Endodermal cell (in vitro differentiated cells): ENCODE data around the gene ID3. TPM values are rescaled to one million over a fixed set of nuclear protein-coding genes. Genes with fewer than 3 reads are reported as not detected.

Source experiments
- DNase-seq: peaks from one replicate; pipeline ENCODE4 v3.0.0-alpha.2; 2017
- H3K27ac ChIP-seq: 2 replicates; pipeline ENCODE4 v1.5.1; 2013; ENCODE audit warnings: mild to moderate bottlenecking, low read depth, low read length, moderate library complexity
- H3K27me3 ChIP-seq: 2 replicates; pipeline ENCODE4 v1.6.1; 2013; ENCODE audit warnings: mild to moderate bottlenecking, low read length, moderate library complexity; ENCODE audit not compliant: insufficient read depth, control insufficient read depth, poor library complexity, severe bottlenecking
- H3K36me3 ChIP-seq: 2 replicates; pipeline ENCODE4 v1.7.0; 2013; ENCODE audit warnings: mild to moderate bottlenecking, low read length, moderate library complexity; ENCODE audit not compliant: control insufficient read depth, insufficient read depth
- H3K4me1 ChIP-seq: one replicate; pipeline ENCODE4 v1.7.0; 2013; ENCODE audit warnings: low read length; ENCODE audit not compliant: control insufficient read depth, insufficient read depth
- H3K4me3 ChIP-seq: 2 replicates; pipeline ENCODE4 v1.5.1; 2013; ENCODE audit warnings: mild to moderate bottlenecking, low read length, moderate library complexity
- H3K9ac ChIP-seq: 2 replicates; pipeline ENCODE4 v1.6.1; 2013; ENCODE audit warnings: mild to moderate bottlenecking, low read length, moderate library complexity; ENCODE audit not compliant: poor library complexity, severe bottlenecking; ENCODE audit errors: extremely low read depth
- H3K9me3 ChIP-seq: 2 replicates; pipeline ENCODE4 v1.6.1; 2013; ENCODE audit warnings: mild to moderate bottlenecking, low read length, moderate library complexity; ENCODE audit not compliant: control insufficient read depth
- H3K27ac Mint-ChIP-seq: 2 replicates; pipeline ENCODE4 v1.8.0; 2020; ENCODE audit warnings: mixed read lengths
- H3K27me3 Mint-ChIP-seq: 2 replicates; pipeline ENCODE4 v1.8.0; 2021; ENCODE audit warnings: mild to moderate bottlenecking, mixed read lengths; ENCODE audit not compliant: insufficient read depth
- H3K36me3 Mint-ChIP-seq: 2 replicates; pipeline ENCODE4 v1.8.0; 2020; ENCODE audit warnings: low read depth, mixed read lengths
- H3K4me1 Mint-ChIP-seq: 2 replicates; pipeline ENCODE4 v1.8.0; 2020; ENCODE audit warnings: mixed read lengths
- H3K4me3 Mint-ChIP-seq: 2 replicates; pipeline ENCODE4 v1.8.0; 2020; ENCODE audit warnings: mild to moderate bottlenecking, moderate library complexity, mixed read lengths
- H3K9me3 Mint-ChIP-seq: 2 replicates; pipeline ENCODE4 v1.8.0; 2020; ENCODE audit warnings: mild to moderate bottlenecking, mixed read lengths
- WGBS, 2 experiments: methylation state at CpG; one replicate each; pipeline versions ENCODE4 v1.1.5 to v1.1.7; 2013; ENCODE audit warnings: missing lambda C conversion rate in 2 of 2, mixed read lengths in 1 of 2; ENCODE audit not compliant: insufficient coverage in 1 of 2, insufficient read length in 1 of 2; 5-methylcytosine and 5-hydroxymethylcytosine counted together
- total RNA-seq, 2 donors: library from RNA; stranded (reverse); fragmentation: NEBNext Ultra II Directional in 1 of 2; extraction: Animal tissue kit (Norgen Biotek cat#: 25700) in 1 of 2; gene quantifications; 2 replicates in 1 of 2; 3 replicates in 1 of 2; pipeline ENCODE4 v1.2.1, GENCODE V29; 2021
- TF ChIP-seq, protein P1 (sequence below): fragments of 200-600 bp; sonication (generic); conservative IDR thresholded peaks from 2 replicates; pipeline ENCODE4 v1.5.0; 2021; ENCODE audit warnings: antibody characterized with exemption, mild to moderate bottlenecking

The ID3 gene
- total RNA-seq, 2 donors from 2014 or later: 281 to 338 TPM

DNA sequence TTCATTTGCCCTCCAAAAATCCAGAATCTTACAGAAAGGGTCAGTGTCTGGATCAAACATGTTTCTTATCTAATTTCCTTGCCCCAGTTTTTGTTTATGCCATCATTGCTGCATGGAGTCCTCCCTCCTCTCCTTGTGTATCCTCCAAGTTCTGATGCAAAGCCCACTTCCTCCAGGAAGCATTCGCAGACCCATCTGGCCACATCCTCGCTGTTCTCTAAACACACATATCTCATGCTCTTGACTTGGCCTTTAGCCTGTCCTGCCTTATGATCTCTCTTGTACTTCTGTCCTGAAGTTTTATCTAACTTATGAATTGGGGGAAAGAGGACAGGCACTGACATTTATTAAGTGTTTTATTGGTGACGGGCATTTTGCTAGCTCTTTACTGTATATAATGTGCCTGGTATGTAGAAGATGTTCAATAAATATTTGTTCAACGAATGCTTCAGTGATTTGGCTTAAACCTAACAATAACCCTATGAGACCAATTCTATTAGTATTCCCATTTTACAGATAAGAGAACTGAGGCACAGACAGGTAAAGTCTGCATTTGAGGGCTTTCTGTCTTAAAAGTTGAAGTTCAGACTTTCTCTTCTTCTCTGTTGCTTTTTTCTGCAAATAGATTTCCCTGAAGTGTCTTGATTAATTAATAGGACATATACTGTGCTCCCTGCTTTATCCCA lies 19.2 kb upstream of the ID3 start:
- WGBS, 2 experiments: 91 to 100% methylated on average over 2 to 3 of the region's 4 CpGs
- Histone ChIP-seq H3K4me3 (no peak overlapping the region), H3K27ac (no peak overlapping the region), H3K9ac (no peak overlapping the region), H3K36me3 (no peaks in the 10 kb centered on the region), H3K27me3 (no peaks in the 10 kb centered on the region), H3K9me3 (no peaks in the 10 kb centered on the region), H3K4me1 (no peaks in the 10 kb centered on the region)
- H3K36me3 Mint-ChIP-seq: no peaks in the 10 kb centered on the region
- no peak overlapping the region for H3K27ac Mint-ChIP-seq
- TF ChIP-seq, protein P1, sequence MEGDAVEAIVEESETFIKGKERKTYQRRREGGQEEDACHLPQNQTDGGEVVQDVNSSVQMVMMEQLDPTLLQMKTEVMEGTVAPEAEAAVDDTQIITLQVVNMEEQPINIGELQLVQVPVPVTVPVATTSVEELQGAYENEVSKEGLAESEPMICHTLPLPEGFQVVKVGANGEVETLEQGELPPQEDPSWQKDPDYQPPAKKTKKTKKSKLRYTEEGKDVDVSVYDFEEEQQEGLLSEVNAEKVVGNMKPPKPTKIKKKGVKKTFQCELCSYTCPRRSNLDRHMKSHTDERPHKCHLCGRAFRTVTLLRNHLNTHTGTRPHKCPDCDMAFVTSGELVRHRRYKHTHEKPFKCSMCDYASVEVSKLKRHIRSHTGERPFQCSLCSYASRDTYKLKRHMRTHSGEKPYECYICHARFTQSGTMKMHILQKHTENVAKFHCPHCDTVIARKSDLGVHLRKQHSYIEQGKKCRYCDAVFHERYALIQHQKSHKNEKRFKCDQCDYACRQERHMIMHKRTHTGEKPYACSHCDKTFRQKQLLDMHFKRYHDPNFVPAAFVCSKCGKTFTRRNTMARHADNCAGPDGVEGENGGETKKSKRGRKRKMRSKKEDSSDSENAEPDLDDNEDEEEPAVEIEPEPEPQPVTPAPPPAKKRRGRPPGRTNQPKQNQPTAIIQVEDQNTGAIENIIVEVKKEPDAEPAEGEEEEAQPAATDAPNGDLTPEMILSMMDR: no peak
- H3K27me3 Mint-ChIP-seq: no peaks in the 10 kb centered on the region
- H3K4me3 Mint-ChIP-seq: no peak overlapping the region
- DNase-seq: no peak
- no peaks in the 10 kb centered on the region for H3K9me3 Mint-ChIP-seq
- peaks cover 31% of the 10 kb centered on the region for H3K4me1 Mint-ChIP-seq

DNA sequence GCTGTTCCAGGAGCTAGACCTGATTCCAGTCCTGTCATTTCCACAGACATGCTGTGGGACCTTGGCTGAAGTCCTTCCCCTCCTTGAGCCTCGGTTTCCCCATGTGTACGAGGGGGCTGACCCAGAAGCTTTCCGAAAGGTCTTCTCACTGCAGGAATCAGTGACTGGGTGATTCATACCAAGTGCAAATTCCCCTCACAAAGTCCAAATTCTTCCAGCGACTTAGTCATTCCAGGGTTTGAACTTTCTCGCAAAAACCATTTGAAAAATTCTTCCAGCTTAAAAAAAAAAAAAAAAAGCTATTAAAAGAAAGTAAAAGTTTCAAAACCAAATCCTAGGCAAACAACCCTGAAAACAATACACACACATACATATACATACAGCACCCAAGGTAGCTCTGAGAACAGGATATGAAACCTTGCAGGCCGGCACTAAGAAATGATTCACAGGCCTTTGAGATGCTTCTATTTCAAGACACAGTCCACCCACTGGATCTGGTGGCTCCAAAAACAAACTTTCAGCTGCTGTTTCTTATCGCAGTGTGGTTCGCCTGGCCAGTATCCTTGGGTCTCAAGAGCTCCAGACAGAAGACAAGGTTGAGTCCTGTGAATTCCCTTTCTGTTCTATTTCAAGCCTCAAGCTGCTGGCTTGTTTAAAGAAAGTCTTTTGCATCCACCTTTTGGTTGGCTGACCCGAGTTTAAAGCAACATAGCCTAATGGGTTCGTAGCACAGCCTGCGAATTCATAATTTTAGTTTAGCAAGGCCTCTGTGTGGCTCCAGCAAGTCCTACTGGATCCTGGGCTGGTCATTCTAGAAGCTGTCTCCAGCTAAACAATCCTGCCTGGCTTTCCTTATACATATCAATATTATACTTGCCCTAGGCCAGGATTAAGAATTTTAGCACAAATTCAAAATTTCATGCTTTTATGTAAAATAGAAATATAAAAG lies 18.0 kb upstream of the ID3 start:
- H3K27ac ChIP-seq: peak overlapping the region; percentile 5
- H3K4me1 ChIP-seq: no peaks in the 10 kb centered on the region
- H3K27me3 Mint-ChIP-seq: no peaks in the 10 kb centered on the region
- no peaks in the 10 kb centered on the region for H3K9me3 Mint-ChIP-seq
- TF ChIP-seq, protein P1: no peak
- no peak overlapping the region for H3K4me3 Mint-ChIP-seq
- H3K9me3 ChIP-seq: no peaks in the 10 kb centered on the region
- no peak overlapping the region for H3K9ac ChIP-seq
- 82 to 86% methylated on average over 10 to 11 of the region's 11 CpGs for WGBS, 2 experiments
- no peak for DNase-seq
- no peaks in the 10 kb centered on the region for H3K36me3 Mint-ChIP-seq
- H3K4me3 ChIP-seq: no peak overlapping the region
- peaks cover 31% of the 10 kb centered on the region for H3K4me1 Mint-ChIP-seq
- no peak overlapping the region for H3K27ac Mint-ChIP-seq
- H3K36me3 ChIP-seq: no peaks in the 10 kb centered on the region
- no peaks in the 10 kb centered on the region for H3K27me3 ChIP-seq

DNA sequence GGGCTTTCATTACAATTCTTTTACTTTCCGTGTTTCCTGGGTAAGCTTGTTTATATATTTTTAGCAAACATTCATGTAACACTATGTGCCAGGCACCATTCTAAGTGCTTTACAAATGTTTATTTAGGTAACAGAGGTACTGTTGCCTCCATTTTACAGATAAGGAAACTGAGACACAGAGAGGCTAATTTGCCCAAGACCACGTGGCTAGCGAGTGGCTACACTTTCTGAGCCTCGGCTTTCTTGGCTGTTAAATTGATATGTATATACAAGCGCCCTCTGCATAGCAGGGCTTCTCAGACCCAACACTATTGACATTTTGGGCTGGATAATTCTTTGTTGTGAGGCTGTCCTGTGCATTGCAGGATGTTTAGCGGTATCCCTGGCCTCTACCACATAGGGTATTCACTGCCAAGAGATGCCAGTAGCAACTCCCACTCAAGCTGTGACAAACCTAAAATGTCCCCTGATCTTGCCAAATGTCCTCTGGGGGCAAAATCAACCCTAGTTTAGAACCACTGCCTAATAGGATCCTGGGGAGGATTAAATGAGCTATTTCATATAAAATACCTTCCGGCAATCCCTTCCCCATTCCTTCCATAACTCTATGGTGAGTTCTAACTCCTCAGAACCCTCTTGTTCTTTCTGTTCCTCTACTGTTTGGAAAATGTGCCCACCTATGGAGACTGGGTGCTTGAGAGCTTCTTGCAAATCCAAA lies 17.2 kb upstream of the ID3 start:
- 87 to 92% methylated on average over 7 of the region's 7 CpGs for WGBS, 2 experiments
- no peaks in the 10 kb centered on the region for H3K9me3 Mint-ChIP-seq
- Histone ChIP-seq H3K4me1 (no peaks in the 10 kb centered on the region), H3K27ac (no peak overlapping the region), H3K9ac (no peak overlapping the region), H3K27me3 (no peaks in the 10 kb centered on the region), H3K4me3 (no peak overlapping the region), H3K9me3 (no peaks in the 10 kb centered on the region), H3K36me3 (no peaks in the 10 kb centered on the region)
- no peak overlapping the region for H3K27ac Mint-ChIP-seq
- no peaks in the 10 kb centered on the region for H3K36me3 Mint-ChIP-seq
- peaks cover 31% of the 10 kb centered on the region for H3K4me1 Mint-ChIP-seq
- DNase-seq: no peak
- no peaks in the 10 kb centered on the region for H3K27me3 Mint-ChIP-seq
- H3K4me3 Mint-ChIP-seq: no peak overlapping the region
- TF ChIP-seq, protein P1: no peak
